ENCODE data around the gene TMEM203. TPM values are rescaled to one million over a fixed set of nuclear protein-coding genes. Genes with fewer than 3 reads are reported as not detected.

The TMEM203 gene
- total RNA-seq, 2 experiments from 2014 or later = 42.9 to 58.2 TPM

DNA sequence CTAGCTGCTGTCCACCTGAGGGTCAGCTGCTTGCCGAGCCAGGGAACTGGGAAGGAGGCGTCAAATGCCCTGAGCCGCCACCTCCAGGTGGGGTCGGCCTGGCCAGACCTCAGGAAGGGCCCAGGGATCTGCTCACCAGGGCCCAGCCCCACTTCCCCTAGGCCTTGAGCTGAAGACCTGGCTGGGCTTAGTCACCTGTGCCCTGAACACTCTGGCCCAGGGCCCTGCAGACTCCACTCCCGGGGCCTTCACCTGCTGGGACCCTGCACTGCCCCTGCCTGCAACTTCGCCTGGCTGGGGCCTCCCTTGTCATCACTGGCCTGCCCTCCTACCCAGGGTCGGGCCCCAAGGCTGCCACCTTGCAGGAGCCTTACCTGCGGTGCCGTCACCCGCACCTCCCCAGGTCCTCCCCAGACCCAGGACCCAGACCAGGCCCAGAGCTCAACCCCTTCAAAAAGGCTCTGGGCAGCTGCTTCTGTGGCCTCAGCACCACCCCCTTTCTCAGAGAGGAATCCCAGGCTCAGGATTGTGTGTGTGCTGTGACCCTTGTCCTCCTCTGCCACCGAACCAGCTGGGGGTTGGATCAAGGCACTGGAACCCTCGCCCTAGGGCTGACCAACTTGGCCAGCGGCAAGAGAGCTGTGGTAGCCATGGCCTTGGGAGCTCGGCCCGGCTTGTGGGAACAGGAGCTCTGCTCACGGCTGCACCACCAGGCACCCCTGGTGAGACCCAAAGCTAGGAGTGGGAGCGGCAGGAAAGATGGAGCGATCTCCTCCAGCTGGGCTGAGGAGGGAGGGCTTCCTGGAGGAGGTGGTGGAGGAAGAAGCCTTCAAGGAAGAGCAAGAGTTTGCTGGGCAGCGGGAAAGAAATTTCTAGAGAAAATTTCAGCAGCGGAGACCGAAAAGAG lies 48.5 kb upstream of the TMEM203 start:
- no TSS peak for BruUV-seq (replicated peaks)
- intact Hi-C loops (cut with micrococcal nuclease; ENCODE audit: unreplicated experiment) = no loop called here
- peak overlapping the region; percentile 98 for H3K4me3 ChIP-seq (ENCODE audit: low read depth, low read length, poor library complexity, severe bottlenecking)
- peak overlapping the region; percentile 94 for H3K4me2 ChIP-seq (ENCODE audit: low read length)
- H3K9me2 ChIP-seq (ENCODE audit: insufficient read depth, low read length) = no peaks in the 10 kb centered on the region
- peaks cover 53% of the 10 kb centered on the region for H3K4me1 ChIP-seq (ENCODE audit: insufficient read depth, low read length, poor library complexity, severe bottlenecking)
- POLR2A ChIA-PET = interaction anchor here (0.7 to 4.4 kb wide), 9 partner anchors 12 to 124 kb away, joined by 3 to 26 read pairs (median 4); partner anchors contain the start of gene TUBB4B
- no peaks in the 10 kb centered on the region for H3K9me3 ChIP-seq (ENCODE audit: low read length)
- peaks cover 23% of the 10 kb centered on the region for H3K79me2 ChIP-seq (ENCODE audit: insufficient read depth, low read depth, low read length)
- H3K36me3 ChIP-seq (ENCODE audit: insufficient read depth, low read length) = peaks cover 32% of the 10 kb centered on the region
- CTCF ChIA-PET (ENCODE audit: unreplicated experiment) = interaction anchor here (0.6 kb wide), 1 partner anchor 190 kb away, joined by 3 read pairs; no protein-coding TSS in a partner anchor
- H4K20me1 ChIP-seq (ENCODE audit: insufficient read depth, low read length) = peaks cover 5% of the 10 kb centered on the region; the same call in 1 of the 2 replicates
- no peak for DNase-seq (ENCODE audit: low spot score)
- TF ChIP-seq EZH2phosphoT487 (IDR thresholded peaks at IDR 0.05; ENCODE audit: borderline replicate concordance, low read depth, low read length) (no peak), CTCF (conservative IDR thresholded peaks at IDR 0.05; ENCODE audit: low read length) (no peak)
- no peak overlapping the region; the same call in 1 of the 2 replicates for H2AFZ ChIP-seq (ENCODE audit: low read length)
- peak overlapping the region; percentile 58 for H3K27ac ChIP-seq (ENCODE audit: low read depth, low read length, poor library complexity, severe bottlenecking)

- Histone ChIP-seq H3K27ac (ENCODE audit: low read depth, low read length, poor library complexity, severe bottlenecking) (peak overlapping the region; percentile 58), H2AFZ (ENCODE audit: low read length) (no peak overlapping the region), H3K36me3 (ENCODE audit: insufficient read depth, low read length) (peaks cover 20% of the 10 kb centered on the region; the same call in 1 of the 2 replicates), H4K20me1 (ENCODE audit: insufficient read depth, low read length) (peaks cover 5% of the 10 kb centered on the region; the same call in 1 of the 2 replicates), H3K4me3 (ENCODE audit: low read depth, low read length, poor library complexity, severe bottlenecking) (peak overlapping the region; percentile 98), H3K4me2 (ENCODE audit: low read length) (peak overlapping the region; percentile 94), H3K4me1 (ENCODE audit: insufficient read depth, low read length, poor library complexity, severe bottlenecking) (peaks cover 43% of the 10 kb centered on the region), H3K79me2 (ENCODE audit: insufficient read depth, low read depth, low read length) (peaks cover 20% of the 10 kb centered on the region), H3K9me3 (ENCODE audit: low read length) (no peaks in the 10 kb centered on the region), H3K9me2 (ENCODE audit: insufficient read depth, low read length) (no peaks in the 10 kb centered on the region)
- intact Hi-C loops (cut with micrococcal nuclease; ENCODE audit: unreplicated experiment) = no loop called here
- TF ChIP-seq CTCF (conservative IDR thresholded peaks at IDR 0.05; ENCODE audit: low read length) (no peak), EZH2phosphoT487 (IDR thresholded peaks at IDR 0.05; ENCODE audit: borderline replicate concordance, low read depth, low read length) (no peak)
- BruUV-seq (replicated peaks) = no TSS peak
- POLR2A ChIA-PET = interaction anchor here (1.0 to 4.4 kb wide), 4 partner anchors 10 to 22 kb away, joined by 3 to 26 read pairs (median 8); partner anchors contain the start of gene TUBB4B
- CTCF ChIA-PET (ENCODE audit: unreplicated experiment) = interaction anchor here (0.6 kb wide), 1 partner anchor 90 kb away, joined by 8 read pairs; no protein-coding TSS in a partner anchor
- peak; percentile 76 for DNase-seq (ENCODE audit: low spot score)
These were observed 47.4 kb upstream of the TMEM203 start for GRCh38 chr9:137252555-137253506.
